K562 (cell line): ENCODE results near the gene HOXD1.

Source experiments
- EP300 ChIP-seq: IDR thresholded peaks from 2 replicates; pipeline ENCODE4 v1.6.1; 2012; ENCODE audit warnings: low read length, improper control_type of control experiment
- HLTF ChIP-seq: fragments of 450-650 bp; IDR thresholded peaks from 2 replicates; pipeline ENCODE4 v1.6.1; 2016
- MCM7 ChIP-seq, 2 experiments: fragments of 450-650 bp; IDR thresholded peaks; 2 replicates each; pipeline ENCODE4 v1.6.1; 2016 to 2018
- RBBP5 ChIP-seq: fragments of 200-600 bp; sonication (generic); IDR thresholded peaks from 2 replicates; pipeline ENCODE4 v1.6.1; 2012; ENCODE audit warnings: borderline replicate concordance, mild to moderate bottlenecking, low read length, control low read depth, inconsistent platforms; ENCODE audit not compliant: insufficient read depth, poor library complexity, severe bottlenecking
- TAF1 ChIP-seq: IDR thresholded peaks from 2 replicates; pipeline ENCODE4 v1.6.1; 2011; ENCODE audit warnings: mild to moderate bottlenecking, low read length, moderate library complexity; ENCODE audit not compliant: insufficient read depth, control insufficient read depth, severe bottlenecking; ENCODE audit errors: extremely low read depth
- ZZZ3 ChIP-seq: fragments of 450-650 bp; IDR thresholded peaks from 2 replicates; pipeline ENCODE4 v1.6.1; 2016; ENCODE audit warnings: antibody characterized with exemption, mild to moderate bottlenecking, moderate library complexity
- TF ChIP-seq, protein P1 (sequence below): sonication (generic); formaldehyde crosslinking; IDR thresholded peaks from 2 replicates; pipeline ENCODE4 v1.8.1; 2022; ENCODE audit warnings: missing genetic modification reagents
- TF ChIP-seq, protein P2 (sequence below), 3 experiments: IDR thresholded peaks in 2 of 3; conservative IDR thresholded peaks in 1 of 3; 2 replicates each; pipeline ENCODE4 v1.5.1; 2011 to 2012; ENCODE audit warnings: low read length in 3 of 3, mild to moderate bottlenecking in 3 of 3, control low read depth in 2 of 3, improper control_type of control experiment in 1 of 3, inconsistent platforms in 1 of 3, low read depth in 1 of 3, mixed read lengths in 1 of 3, moderate library complexity in 1 of 3; ENCODE audit not compliant: insufficient read depth in 2 of 3
- TF ChIP-seq, protein P3 (sequence below): sonication (generic); formaldehyde crosslinking; IDR thresholded peaks from 2 replicates; pipeline ENCODE4 v1.9.0; 2022; ENCODE audit warnings: mild to moderate bottlenecking, missing genetic modification reagents

DNA sequence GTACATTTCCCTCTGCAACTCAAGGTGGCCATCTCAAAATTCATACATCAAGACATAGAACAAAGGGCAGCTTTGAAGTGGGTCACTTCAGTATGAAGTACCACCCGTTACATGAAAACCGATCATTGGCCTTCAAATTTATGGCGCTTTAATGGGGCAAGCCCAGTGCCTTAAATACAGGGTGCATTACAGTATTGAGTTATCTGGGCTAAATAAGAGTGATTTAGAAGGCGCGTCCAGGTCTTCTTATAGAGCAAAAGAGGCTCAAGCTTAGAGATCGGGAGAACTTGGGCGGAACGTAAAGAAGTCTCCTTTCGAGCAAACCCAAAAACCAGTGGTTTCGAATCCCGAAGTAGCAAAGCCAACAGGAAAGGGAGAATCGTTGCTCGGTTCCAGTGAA is 24.3 kb upstream of the HOXD1 start:
- TF ChIP-seq TAF1 (no peak), HLTF (no peak), MCM7 (IDR thresholded peaks at IDR 0.05) (no peak), EP300 (no peak), RBBP5 (no peak), ZZZ3 (no peak)
- TF ChIP-seq, protein P1, sequence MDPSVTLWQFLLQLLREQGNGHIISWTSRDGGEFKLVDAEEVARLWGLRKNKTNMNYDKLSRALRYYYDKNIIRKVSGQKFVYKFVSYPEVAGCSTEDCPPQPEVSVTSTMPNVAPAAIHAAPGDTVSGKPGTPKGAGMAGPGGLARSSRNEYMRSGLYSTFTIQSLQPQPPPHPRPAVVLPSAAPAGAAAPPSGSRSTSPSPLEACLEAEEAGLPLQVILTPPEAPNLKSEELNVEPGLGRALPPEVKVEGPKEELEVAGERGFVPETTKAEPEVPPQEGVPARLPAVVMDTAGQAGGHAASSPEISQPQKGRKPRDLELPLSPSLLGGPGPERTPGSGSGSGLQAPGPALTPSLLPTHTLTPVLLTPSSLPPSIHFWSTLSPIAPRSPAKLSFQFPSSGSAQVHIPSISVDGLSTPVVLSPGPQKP (CRISPR knock-in tag), result no peak
- TF ChIP-seq, protein P2, sequence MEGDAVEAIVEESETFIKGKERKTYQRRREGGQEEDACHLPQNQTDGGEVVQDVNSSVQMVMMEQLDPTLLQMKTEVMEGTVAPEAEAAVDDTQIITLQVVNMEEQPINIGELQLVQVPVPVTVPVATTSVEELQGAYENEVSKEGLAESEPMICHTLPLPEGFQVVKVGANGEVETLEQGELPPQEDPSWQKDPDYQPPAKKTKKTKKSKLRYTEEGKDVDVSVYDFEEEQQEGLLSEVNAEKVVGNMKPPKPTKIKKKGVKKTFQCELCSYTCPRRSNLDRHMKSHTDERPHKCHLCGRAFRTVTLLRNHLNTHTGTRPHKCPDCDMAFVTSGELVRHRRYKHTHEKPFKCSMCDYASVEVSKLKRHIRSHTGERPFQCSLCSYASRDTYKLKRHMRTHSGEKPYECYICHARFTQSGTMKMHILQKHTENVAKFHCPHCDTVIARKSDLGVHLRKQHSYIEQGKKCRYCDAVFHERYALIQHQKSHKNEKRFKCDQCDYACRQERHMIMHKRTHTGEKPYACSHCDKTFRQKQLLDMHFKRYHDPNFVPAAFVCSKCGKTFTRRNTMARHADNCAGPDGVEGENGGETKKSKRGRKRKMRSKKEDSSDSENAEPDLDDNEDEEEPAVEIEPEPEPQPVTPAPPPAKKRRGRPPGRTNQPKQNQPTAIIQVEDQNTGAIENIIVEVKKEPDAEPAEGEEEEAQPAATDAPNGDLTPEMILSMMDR (IDR thresholded peaks at IDR 0.05 in 2 of 3, conservative IDR thresholded peaks at IDR 0.05 in 1 of 3; ENCODE audit: insufficient read depth in 2 of 3, low read depth in 1 of 3, low read length in 3 of 3), result no peak
- TF ChIP-seq, protein P3, sequence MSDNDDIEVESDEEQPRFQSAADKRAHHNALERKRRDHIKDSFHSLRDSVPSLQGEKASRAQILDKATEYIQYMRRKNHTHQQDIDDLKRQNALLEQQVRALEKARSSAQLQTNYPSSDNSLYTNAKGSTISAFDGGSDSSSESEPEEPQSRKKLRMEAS, result no peak
